Endothelial cell of umbilical vein (primary cell): Measurements from ENCODE around the gene HTR1E. TPM values are rescaled to one million over a fixed set of nuclear protein-coding genes. Genes with fewer than 3 reads are reported as not detected.

Experiments used
- BruUV-seq: library from RNA; stranded (reverse); fragments of 400-500 nt; replicated peaks from 2 replicates; lab custom pipeline; 2021; lab: Mats Ljungman, UMichigan
- CTCF ChIA-PET: fragments of 300-600, 350-600 bp; sonication (Branson Sonifier 250); formaldehyde crosslinking; loops from one replicate; lab custom pipeline; 2021; ENCODE audit warnings: antibody characterized with exemption, inconsistent platforms; lab: Charles Lee
- POLR2A ChIA-PET: fragments of 300-600, 350-600 bp; sonication (Branson Sonifier 250); formaldehyde crosslinking; loops from one replicate; lab custom pipeline; 2021; ENCODE audit warnings: antibody characterized with exemption, inconsistent platforms; lab: Charles Lee
- DNase-seq: peaks from one replicate; pipeline ENCODE4 v3.0.0-alpha.2; 2011; ENCODE audit warnings: low read depth, low spot score
- FAIRE-seq: peaks from 2 replicates; lab custom pipeline; 2011; peaks lifted over from hg19 to GRCh38; lab: Jason Lieb, UNC
- H2AFZ ChIP-seq: 2 replicates; pipeline ENCODE4 v1.6.0; 2012; ENCODE audit warnings: low read depth, low read length, control low read depth, inconsistent platforms
- H3K27ac ChIP-seq: 2 replicates; pipeline ENCODE4 v1.5.1; 2011; ENCODE audit warnings: low read depth, mild to moderate bottlenecking, control low read depth, low read length, moderate library complexity; ENCODE audit not compliant: insufficient read depth
- H3K27me3 ChIP-seq, 2 experiments: 2 replicates each; pipeline versions ENCODE4 v1.6.0 to v1.6.1; 2011; ENCODE audit warnings: low read length in 2 of 2, mixed read lengths in 1 of 2; ENCODE audit not compliant: control insufficient read depth in 2 of 2, insufficient read depth in 2 of 2
- H3K36me3 ChIP-seq, 2 experiments: 2 replicates in 1 of 2; 3 replicates in 1 of 2; pipeline ENCODE4 v1.5.1; 2011; ENCODE audit warnings: low read length in 2 of 2, mild to moderate bottlenecking in 1 of 2, moderate library complexity in 1 of 2; ENCODE audit not compliant: control insufficient read depth in 2 of 2, insufficient read depth in 2 of 2; ENCODE audit errors: extremely low read depth in 1 of 2
- H3K4me1 ChIP-seq: 3 replicates; pipeline ENCODE4 v1.5.1; 2011; ENCODE audit warnings: mild to moderate bottlenecking, low read length; ENCODE audit not compliant: control insufficient read depth, insufficient read depth; ENCODE audit errors: extremely low read depth
- H3K4me2 ChIP-seq: 2 replicates; pipeline ENCODE4 v1.6.1; 2011; ENCODE audit warnings: low read length, control low read depth, mixed read lengths; ENCODE audit not compliant: insufficient read depth
- H3K4me3 ChIP-seq, 3 experiments: fragments of 200-600 bp in 1 of 3; sonication (generic), shearing (Covaris generic) in 1 of 3; replicated peaks in 1 of 3; 2 replicates each; pipeline ENCODE4 v1.5.1; 2011 to 2016; ENCODE audit warnings: control low read depth in 3 of 3, low read length in 3 of 3, mild to moderate bottlenecking in 2 of 3, inconsistent platforms in 1 of 3, low read depth in 1 of 3, moderate library complexity in 1 of 3; ENCODE audit not compliant: insufficient read depth in 1 of 3
- H3K79me2 ChIP-seq: 2 replicates; pipeline ENCODE4 v1.6.0; 2012; ENCODE audit warnings: low read length, inconsistent platforms; ENCODE audit not compliant: control insufficient read depth, insufficient read depth
- H3K9ac ChIP-seq: replicated peaks from 2 replicates; pipeline ENCODE3; 2011; ENCODE audit warnings: low read length, control low read depth; ENCODE audit not compliant: insufficient read depth; ENCODE audit errors: extremely low read depth
- H3K9me1 ChIP-seq: replicated peaks from 3 replicates; pipeline ENCODE4 v1.6.0; 2011; ENCODE audit warnings: mild to moderate bottlenecking, low read length; ENCODE audit not compliant: control insufficient read depth, insufficient read depth; ENCODE audit errors: extremely low read depth
- H3K9me3 ChIP-seq: replicated peaks from 2 replicates; pipeline ENCODE4 v1.5.1; 2012; ENCODE audit warnings: low read length, inconsistent platforms; ENCODE audit not compliant: control insufficient read depth, insufficient read depth
- H4K20me1 ChIP-seq: replicated peaks from 2 replicates; pipeline ENCODE3; 2011; ENCODE audit warnings: mild to moderate bottlenecking, low read length; ENCODE audit not compliant: control insufficient read depth, insufficient read depth; ENCODE audit errors: extremely low read depth
- CTCF ChIP-seq, 2 donors: IDR thresholded peaks; 1 replicate in 1 of 2; 2 replicates in 1 of 2; pipeline ENCODE4 v1.5.1; 2011; ENCODE audit warnings: low read length in 2 of 2, mild to moderate bottlenecking in 2 of 2, moderate library complexity in 2 of 2, control low read depth in 1 of 2, inconsistent platforms in 1 of 2, low read depth in 1 of 2; ENCODE audit not compliant: insufficient read depth in 1 of 2; ENCODE audit errors: extremely low read depth in 1 of 2
- EZH2 ChIP-seq: IDR thresholded peaks from 2 replicates; pipeline ENCODE4 v1.6.1; 2012; ENCODE audit warnings: borderline replicate concordance, low read depth, mild to moderate bottlenecking, moderate library complexity, low read length, inconsistent platforms; ENCODE audit not compliant: severe bottlenecking
- FOS ChIP-seq: IDR thresholded peaks from 2 replicates; pipeline ENCODE4 v1.6.1; 2011; ENCODE audit warnings: mild to moderate bottlenecking, low read length, moderate library complexity, borderline replicate concordance; ENCODE audit not compliant: insufficient read depth
- GATA2 ChIP-seq: IDR thresholded peaks from 2 replicates; pipeline ENCODE4 v1.7.0; 2011; ENCODE audit warnings: low read depth, mild to moderate bottlenecking, moderate library complexity, mixed read lengths, low read length; ENCODE audit not compliant: insufficient read length, insufficient read depth
- JUN ChIP-seq: IDR thresholded peaks from 2 replicates; pipeline ENCODE4 v1.6.1; 2011; ENCODE audit warnings: borderline replicate concordance, low read depth; ENCODE audit not compliant: insufficient read length, insufficient read depth
- MAX ChIP-seq: IDR thresholded peaks from 2 replicates; pipeline ENCODE4 v1.6.1; 2011; ENCODE audit not compliant: insufficient read depth, insufficient read length
- MYC ChIP-seq: IDR thresholded peaks from one replicate; pipeline ENCODE4 v1.6.1; 2011; ENCODE audit warnings: mild to moderate bottlenecking, low read depth, low read length
- POLR2A ChIP-seq: IDR thresholded peaks from 2 replicates; pipeline ENCODE4 v1.6.1; 2012; ENCODE audit warnings: low read depth, mild to moderate bottlenecking, control low read depth, low read length
- POLR2AphosphoS5 ChIP-seq: IDR thresholded peaks from 2 replicates; pipeline ENCODE4 v1.6.1; 2012; ENCODE audit warnings: low read depth, mild to moderate bottlenecking, control low read depth, low read length, moderate library complexity; ENCODE audit not compliant: insufficient read depth
- dilution Hi-C: fragments of 300-500 bp; cut with MboI; formaldehyde crosslinking; loops from one replicate; pipeline ENCODE4 v1.15.0; 2019; ENCODE audit warnings: low sequenced_read_pairs; ENCODE audit not compliant: extremely low pct_ligation_motif_present
- intact Hi-C: fragments of 100-400 bp; cut with micrococcal nuclease; formaldehyde crosslinking; loops from one replicate; pipeline ENCODE4 v1.10.0; 2022
- polyA plus RNA-seq, 4 experiments: library from polyadenylated mRNA; depleted of rRNA in 3 of 4; stranded (reverse) in 3 of 4; unstranded in 1 of 4; fragments of >200 nt; gene quantifications; 2 replicates each; pipeline versions ENCODE4 v1.2.1 to v1.2.3, GENCODE V29; 2011 to 2012; ENCODE audit warnings: missing spikeins in 1 of 4
- total RNA-seq: library from RNA; stranded (reverse); gene quantifications from 2 replicates; pipeline ENCODE4 v1.2.3, GENCODE V29; 2021

HTR1E gene
- total and polyA plus RNA-seq, 2 donors (not counting 3 experiments of a cell fraction or from before 2014, with no cell fraction given) = not detected

- no peak overlapping the region for H3K9ac ChIP-seq
- no peak for TF ChIP-seq EZH2
- no peak for TF ChIP-seq FOS
- TF ChIP-seq MAX = no peak
- no peak for TF ChIP-seq POLR2A
- TF ChIP-seq JUN = no peak
- TF ChIP-seq CTCF (IDR thresholded peaks at IDR 0.05; ENCODE audit: extremely low read depth in 1 of 2, insufficient read depth in 1 of 2, low read depth in 1 of 2, low read length in 2 of 2) = no peak
- no peak for TF ChIP-seq MYC
- no peak for TF ChIP-seq POLR2AphosphoS5
- no peak for TF ChIP-seq GATA2
- no peaks in the 10 kb centered on the region for H3K4me1 ChIP-seq
- H3K4me2 ChIP-seq = no peak overlapping the region
- no peaks in the 10 kb centered on the region for H3K79me2 ChIP-seq
- H3K4me3 ChIP-seq = no peak overlapping the region
- POLR2A ChIA-PET = no interaction called here
- dilution Hi-C loops (no loop called here), intact Hi-C loops (loop anchor here (5.0 to 10.0 kb wide), 2 partner anchors 1015 to 1182 kb away; no protein-coding TSS in a partner anchor)
- FAIRE-seq (no peak), DNase-seq (no peak)
- no TSS peak for BruUV-seq
- H3K9me3 ChIP-seq = no peaks in the 10 kb centered on the region
- CTCF ChIA-PET = interaction anchor here (0.9 to 1.8 kb wide), 5 partner anchors 9 to 1185 kb away, joined by 3 to 14 read pairs (median 4); no protein-coding TSS in a partner anchor
- H3K36me3 ChIP-seq = no peaks in the 10 kb centered on the region
- H2AFZ ChIP-seq = no peak overlapping the region
- H3K27ac ChIP-seq = no peak overlapping the region
- H4K20me1 ChIP-seq = no peaks in the 10 kb centered on the region
- no peaks in the 10 kb centered on the region for H3K9me1 ChIP-seq
- peaks cover 20 to 29% of the 10 kb centered on the region in 2 experiments for H3K27me3 ChIP-seq
These were observed 502 bp upstream of the HTR1E start for GRCh38 chr6:86936834-86937218.
